Muscle layer of colon (tissue), 2 donors: Measurements from ENCODE around the gene ZNF564.

Experiments used
- H3K27ac ChIP-seq: one replicate; pipeline ENCODE4 v1.7.0; 2013; ENCODE audit warnings: low read depth, mild to moderate bottlenecking, low read length, moderate library complexity
- H3K27me3 ChIP-seq, 2 donors: one replicate each; pipeline ENCODE4 v1.7.0; 2013; ENCODE audit warnings: low read length in 2 of 2, mild to moderate bottlenecking in 2 of 2; ENCODE audit not compliant: insufficient read depth in 2 of 2, control insufficient read depth in 1 of 2
- H3K36me3 ChIP-seq: one replicate; pipeline ENCODE4 v1.7.0; 2013; ENCODE audit warnings: mild to moderate bottlenecking, low read length; ENCODE audit not compliant: insufficient read depth
- H3K4me1 ChIP-seq: one replicate; pipeline ENCODE4 v1.7.0; 2013; ENCODE audit warnings: mild to moderate bottlenecking, low read length; ENCODE audit not compliant: insufficient read depth
- H3K4me3 ChIP-seq, 2 donors: one replicate each; pipeline ENCODE4 v1.7.0; 2013; ENCODE audit warnings: low read length in 2 of 2, low read depth in 1 of 2, mild to moderate bottlenecking in 1 of 2, moderate library complexity in 1 of 2
- H3K9ac ChIP-seq: one replicate; pipeline ENCODE4 v1.7.0; 2013; ENCODE audit warnings: low read length
- H3K9me3 ChIP-seq: one replicate; pipeline ENCODE4 v1.7.0; 2013; ENCODE audit warnings: mild to moderate bottlenecking, low read length
- donor health status: abdominal sarcoma.
- donor health status: Adenocarcinoma of cecum.

The ZNF564 gene

GRCh38 chr19:12555456-12555930 is 4.2 kb upstream of the ZNF564 start:
- Histone ChIP-seq H3K27ac (no peak overlapping the region), H3K4me1 (peaks cover 4% of the 10 kb centered on the region), H3K27me3 (no peaks in the 10 kb centered on the region), H3K36me3 (no peaks in the 10 kb centered on the region), H3K9ac (no peak overlapping the region), H3K4me3 (no peak overlapping the region), H3K9me3 (no peaks in the 10 kb centered on the region)

GRCh38 chr19:12546903-12547302 is 4.4 kb downstream of the ZNF564 start:
- H3K27me3 ChIP-seq: no peaks in the 10 kb centered on the region
- no peak overlapping the region for H3K9ac ChIP-seq
- no peaks in the 10 kb centered on the region for H3K36me3 ChIP-seq
- peaks cover 17% of the 10 kb centered on the region for H3K4me1 ChIP-seq
- no peaks in the 10 kb centered on the region for H3K9me3 ChIP-seq
- no peak overlapping the region for H3K4me3 ChIP-seq
- H3K27ac ChIP-seq: no peak overlapping the region

GRCh38 chr19:12546068-12546467 is 5.2 kb downstream of the ZNF564 start:
- Histone ChIP-seq H3K4me1 (peaks cover 17% of the 10 kb centered on the region), H3K27ac (no peak overlapping the region), H3K36me3 (no peaks in the 10 kb centered on the region)

GRCh38 chr19:12545267-12545666 is 6.0 kb downstream of the ZNF564 start:
- no peak overlapping the region for H3K27ac ChIP-seq
- peaks cover 15% of the 10 kb centered on the region for H3K4me1 ChIP-seq
- H3K4me3 ChIP-seq: no peak overlapping the region
- H3K9ac ChIP-seq: no peak overlapping the region
- H3K27me3 ChIP-seq: no peaks in the 10 kb centered on the region
- peaks cover 3% of the 10 kb centered on the region for H3K36me3 ChIP-seq
- H3K9me3 ChIP-seq: no peaks in the 10 kb centered on the region

More at GRCh38 chr19:12546068-12546467, 5.2 kb downstream of the ZNF564 start:
- no peaks in the 10 kb centered on the region for H3K9me3 ChIP-seq
- H3K9ac ChIP-seq: no peak overlapping the region
- no peak overlapping the region for H3K4me3 ChIP-seq
- no peaks in the 10 kb centered on the region for H3K27me3 ChIP-seq

GRCh38 chr19:12544401-12544876 is 6.8 kb downstream of the ZNF564 start:
- Histone ChIP-seq H3K27ac (no peak overlapping the region), H3K4me3 (no peak overlapping the region), H3K27me3 (no peaks in the 10 kb centered on the region), H3K9ac (no peak overlapping the region), H3K36me3 (peaks cover 7% of the 10 kb centered on the region), H3K9me3 (no peaks in the 10 kb centered on the region), H3K4me1 (peaks cover 7% of the 10 kb centered on the region)

- Histone ChIP-seq H3K36me3 (peaks cover 7% of the 10 kb centered on the region), H3K4me1 (peaks cover 1% of the 10 kb centered on the region), H3K4me3 (no peak overlapping the region), H3K27me3 (no peaks in the 10 kb centered on the region), H3K9ac (no peak overlapping the region), H3K9me3 (no peaks in the 10 kb centered on the region), H3K27ac (no peak overlapping the region)
Observed at GRCh38 chr19:12543855-12544254, 7.4 kb downstream of the ZNF564 start.

GRCh38 chr19:12527034-12527836 is 24.0 kb downstream of the ZNF564 start:
- Histone ChIP-seq H3K27ac (no peak overlapping the region), H3K27me3 (no peaks in the 10 kb centered on the region), H3K4me3 (peak overlapping the region in 1 of 2 donors; percentile 24), H3K9ac (no peak overlapping the region), H3K4me1 (no peaks in the 10 kb centered on the region), H3K36me3 (peaks cover 59% of the 10 kb centered on the region), H3K9me3 (peaks cover 55% of the 10 kb centered on the region)

- peak overlapping the region; percentile 9 to 24 for H3K4me3 ChIP-seq
Observed at GRCh38 chr19:12526542-12526941, 24.7 kb downstream of the ZNF564 start.

GRCh38 chr19:12521996-12522395 is 29.3 kb downstream of the ZNF564 start:
- no peaks in the 10 kb centered on the region for H3K27me3 ChIP-seq
- H3K9me3 ChIP-seq: peaks cover 24% of the 10 kb centered on the region
- peaks cover 26% of the 10 kb centered on the region for H3K36me3 ChIP-seq
- H3K27ac ChIP-seq: no peak overlapping the region
- no peak overlapping the region for H3K9ac ChIP-seq
- H3K4me1 ChIP-seq: no peaks in the 10 kb centered on the region
- no peak overlapping the region for H3K4me3 ChIP-seq

More at GRCh38 chr19:12526542-12526941, 24.7 kb downstream of the ZNF564 start:
- Histone ChIP-seq H3K9me3 (peaks cover 54% of the 10 kb centered on the region), H3K27me3 (no peaks in the 10 kb centered on the region), H3K4me1 (no peaks in the 10 kb centered on the region), H3K9ac (no peak overlapping the region), H3K27ac (no peak overlapping the region), H3K36me3 (peaks cover 59% of the 10 kb centered on the region)

GRCh38 chr19:12513531-12514061 is 37.7 kb downstream of the ZNF564 start:
- Histone ChIP-seq H3K9me3 (no peaks in the 10 kb centered on the region), H3K4me3 (peak overlapping the region in 1 of 2 donors; percentile 14), H3K27ac (no peak overlapping the region), H3K36me3 (no peaks in the 10 kb centered on the region), H3K4me1 (no peaks in the 10 kb centered on the region), H3K27me3 (no peaks in the 10 kb centered on the region), H3K9ac (no peak overlapping the region)

GRCh38 chr19:12497032-12497431 is 54.2 kb downstream of the ZNF564 start:
- H3K9me3 ChIP-seq: no peaks in the 10 kb centered on the region
- H3K4me1 ChIP-seq: no peaks in the 10 kb centered on the region
- no peak overlapping the region for H3K27ac ChIP-seq
- no peak overlapping the region for H3K4me3 ChIP-seq
- no peak overlapping the region for H3K9ac ChIP-seq
- no peaks in the 10 kb centered on the region for H3K27me3 ChIP-seq
- no peaks in the 10 kb centered on the region for H3K36me3 ChIP-seq
